HG02678 (cell line): Measurements from ENCODE around the gene CPLX1.

Experiments used
- ATAC-seq: cut with Tn5 transposase; IDR thresholded peaks from one replicate; pipeline ENCODE4 v1.9.1; 2021; ENCODE audit warnings: mild to moderate bottlenecking, moderate library complexity; ENCODE audit not compliant: unreplicated experiment

The CPLX1 gene

GRCh38 chr4:825971-826330 lies at the start of gene CPLX1:
Gene CPLX1, minus strand, starts transcription at chr4:826129. Its CDS starts 1,607 bp downstream, at chr4:824522.
- ATAC-seq, result no peak

- ATAC-seq, result no peak
Measured at GRCh38 chr4:874971-875817, 49.3 kb upstream of the CPLX1 start.

GRCh38 chr4:874056-874455 lies 48.1 kb upstream of the CPLX1 start:
- no peak for ATAC-seq

GRCh38 chr4:872241-872981 lies 46.5 kb upstream of the CPLX1 start:
- ATAC-seq, result no peak

- no peak for ATAC-seq
Measured at GRCh38 chr4:871484-871883, 45.6 kb upstream of the CPLX1 start.

GRCh38 chr4:870951-871350 lies 45.0 kb upstream of the CPLX1 start:
- no peak for ATAC-seq

- ATAC-seq, result no peak
Measured at GRCh38 chr4:869776-870175, 43.8 kb upstream of the CPLX1 start.

- no peak for ATAC-seq
Measured at GRCh38 chr4:868421-868820, 42.5 kb upstream of the CPLX1 start.

GRCh38 chr4:867526-868250 lies 41.8 kb upstream of the CPLX1 start:
- no peak for ATAC-seq

GRCh38 chr4:866761-867390 lies 40.9 kb upstream of the CPLX1 start:
- ATAC-seq, result no peak

- ATAC-seq, result no peak
Measured at GRCh38 chr4:866068-866760, 40.3 kb upstream of the CPLX1 start.

- no peak for ATAC-seq
Measured at GRCh38 chr4:865572-865971, 39.6 kb upstream of the CPLX1 start.

- ATAC-seq, result no peak
Measured at GRCh38 chr4:865121-865465, 39.2 kb upstream of the CPLX1 start.

GRCh38 chr4:864456-865120 lies 38.7 kb upstream of the CPLX1 start:
- no peak for ATAC-seq

GRCh38 chr4:860561-860960 lies 34.6 kb upstream of the CPLX1 start:
- no peak for ATAC-seq

- no peak for ATAC-seq
Measured at GRCh38 chr4:859496-859895, 33.6 kb upstream of the CPLX1 start.

- no peak for ATAC-seq
Measured at GRCh38 chr4:858831-859451, 33.0 kb upstream of the CPLX1 start.

- ATAC-seq, result no peak
Measured at GRCh38 chr4:858041-858481, 32.1 kb upstream of the CPLX1 start.

- no peak for ATAC-seq
Measured at GRCh38 chr4:857461-857860, 31.5 kb upstream of the CPLX1 start.
